Measurements from ENCODE around the gene MMEL1.

MMEL1 gene

GRCh38 chr1:2650967-2651645 lies 18.3 kb upstream of the MMEL1 start:
- Histone ChIP-seq H3K9me3 (replicated peaks in 1 of 2; ENCODE audit: control insufficient read depth in 2 of 2, insufficient read depth in 1 of 2, low read depth in 1 of 2, low read length in 2 of 2) (peaks cover 0 to 33% of the 10 kb centered on the region in 2 donors), H3K27me3 (ENCODE audit: control insufficient read depth in 3 of 3, insufficient read depth in 3 of 3, low read depth in 1 of 3, low read length in 3 of 3) (peaks cover 2 to 27% (median 7%) of the 10 kb centered on the region in 3 experiments), H2AK5ac (ENCODE audit: low read depth, low read length) (no peak overlapping the region), H2AFZ (ENCODE audit: low read length) (no peak overlapping the region), H3K4me2 (ENCODE audit: insufficient read depth, low read length, poor library complexity, severe bottlenecking) (no peak overlapping the region), H3K4ac (ENCODE audit: low read length) (no peak overlapping the region), H3K27ac (replicated peaks; ENCODE audit: low read length) (no peak overlapping the region), H3K36me3 (replicated peaks in 1 of 2; ENCODE audit: control insufficient read depth in 2 of 2, insufficient read depth in 2 of 2, low read length in 2 of 2) (no peaks in the 10 kb centered on the region), H3K4me1 (ENCODE audit: control insufficient read depth in 2 of 2, insufficient read depth in 1 of 2, low read depth in 1 of 2, low read length in 2 of 2) (no peaks in the 10 kb centered on the region), H2BK12ac (ENCODE audit: low read length) (no peak overlapping the region), H3K14ac (ENCODE audit: low read length) (no peak overlapping the region), H3K23ac (ENCODE audit: low read depth, low read length, poor library complexity) (no peak overlapping the region), H3K4me3 (ENCODE audit: low read length in 2 of 2) (no peak overlapping the region), H3K9ac (ENCODE audit: low read depth, low read length, poor library complexity) (no peak overlapping the region), H3K18ac (ENCODE audit: low read length) (no peak overlapping the region), H4K8ac (ENCODE audit: low read depth, low read length) (no peak overlapping the region), H4K91ac (ENCODE audit: low read depth, low read length, poor library complexity) (no peak overlapping the region), H3K79me1 (ENCODE audit: low read depth, low read length) (peaks cover 9% of the 10 kb centered on the region), H2BK120ac (ENCODE audit: low read depth, low read length) (no peak overlapping the region), H2BK15ac (ENCODE audit: low read length) (no peak overlapping the region), H2BK5ac (ENCODE audit: low read length) (no peak overlapping the region)
- no CpG with 5 or more reads among the region's 10 CpGs for WGBS, 2 donors (ENCODE audit: extremely low coverage in 2 of 2, insufficient read length in 2 of 2, insufficient replicate concordance in 1 of 2)
- DNase-seq (ENCODE audit: low spot score), result no peak

GRCh38 chr1:2646837-2647236 lies 14.0 kb upstream of the MMEL1 start:
- no peak overlapping the region for H2BK120ac ChIP-seq (ENCODE audit: low read depth, low read length)
- H3K9me3 ChIP-seq (replicated peaks in 1 of 2; ENCODE audit: control insufficient read depth in 2 of 2, insufficient read depth in 1 of 2, low read depth in 1 of 2, low read length in 2 of 2), result peaks cover 0 to 29% of the 10 kb centered on the region in 2 donors
- peaks cover 8% of the 10 kb centered on the region for H3K79me1 ChIP-seq (ENCODE audit: low read depth, low read length)
- H3K4me2 ChIP-seq (ENCODE audit: insufficient read depth, low read length, poor library complexity, severe bottlenecking), result no peak overlapping the region
- H2BK15ac ChIP-seq (ENCODE audit: low read length), result no peak overlapping the region
- no peak overlapping the region for H4K91ac ChIP-seq (ENCODE audit: low read depth, low read length, poor library complexity)
- peaks cover 5 to 8% of the 10 kb centered on the region in 2 donors for H3K4me1 ChIP-seq (ENCODE audit: control insufficient read depth in 2 of 2, insufficient read depth in 1 of 2, low read depth in 1 of 2, low read length in 2 of 2)
- H3K23ac ChIP-seq (ENCODE audit: low read depth, low read length, poor library complexity), result no peak overlapping the region
- H3K9ac ChIP-seq (ENCODE audit: low read depth, low read length, poor library complexity), result no peak overlapping the region
- no CpG with 5 or more reads among the region's 5 CpGs for WGBS, 2 donors (ENCODE audit: extremely low coverage in 2 of 2, insufficient read length in 2 of 2, insufficient replicate concordance in 1 of 2)
- H4K8ac ChIP-seq (ENCODE audit: low read depth, low read length), result no peak overlapping the region
- no peak overlapping the region for H2BK12ac ChIP-seq (ENCODE audit: low read length)
- H2BK5ac ChIP-seq (ENCODE audit: low read length), result no peak overlapping the region
- H3K27ac ChIP-seq (replicated peaks; ENCODE audit: low read length), result no peak overlapping the region
- no peak overlapping the region for H3K14ac ChIP-seq (ENCODE audit: low read length)
- no peak overlapping the region for H2AFZ ChIP-seq (ENCODE audit: low read length)
- no peak overlapping the region for H3K18ac ChIP-seq (ENCODE audit: low read length)
- no peaks in the 10 kb centered on the region for H3K36me3 ChIP-seq (replicated peaks in 1 of 2; ENCODE audit: control insufficient read depth in 2 of 2, insufficient read depth in 2 of 2, low read length in 2 of 2)
- DNase-seq (ENCODE audit: low spot score), result no peak
- H3K27me3 ChIP-seq (ENCODE audit: control insufficient read depth in 3 of 3, insufficient read depth in 3 of 3, low read depth in 1 of 3, low read length in 3 of 3), result peaks cover 0 to 15% (median 0%) of the 10 kb centered on the region in 3 experiments
- H3K4ac ChIP-seq (ENCODE audit: low read length), result no peak overlapping the region
- no peak overlapping the region for H3K4me3 ChIP-seq (ENCODE audit: low read length in 2 of 2)
- H2AK5ac ChIP-seq (ENCODE audit: low read depth, low read length), result no peak overlapping the region

GRCh38 chr1:2645776-2646175 lies 13.0 kb upstream of the MMEL1 start:
- H2BK5ac ChIP-seq (ENCODE audit: low read length), result no peak overlapping the region
- H3K36me3 ChIP-seq (replicated peaks in 1 of 2; ENCODE audit: control insufficient read depth in 2 of 2, insufficient read depth in 2 of 2, low read length in 2 of 2), result no peaks in the 10 kb centered on the region
- H2AK5ac ChIP-seq (ENCODE audit: low read depth, low read length), result no peak overlapping the region
- H3K79me1 ChIP-seq (ENCODE audit: low read depth, low read length), result peaks cover 13% of the 10 kb centered on the region
- H2BK15ac ChIP-seq (ENCODE audit: low read length), result no peak overlapping the region
- no peak overlapping the region for H2BK12ac ChIP-seq (ENCODE audit: low read length)
- H3K9ac ChIP-seq (ENCODE audit: low read depth, low read length, poor library complexity), result no peak overlapping the region
- no peak overlapping the region for H4K91ac ChIP-seq (ENCODE audit: low read depth, low read length, poor library complexity)
- no peak overlapping the region for H3K27ac ChIP-seq (replicated peaks; ENCODE audit: low read length)
- H3K9me3 ChIP-seq (replicated peaks in 1 of 2; ENCODE audit: control insufficient read depth in 2 of 2, insufficient read depth in 1 of 2, low read depth in 1 of 2, low read length in 2 of 2), result peaks cover 0 to 21% of the 10 kb centered on the region in 2 donors
- WGBS, 2 donors (ENCODE audit: extremely low coverage in 2 of 2, insufficient read length in 2 of 2, insufficient replicate concordance in 1 of 2), result no CpG with 5 or more reads among the region's 11 CpGs
- no peak overlapping the region for H2BK120ac ChIP-seq (ENCODE audit: low read depth, low read length)
- no peak overlapping the region for H3K23ac ChIP-seq (ENCODE audit: low read depth, low read length, poor library complexity)
- no peak overlapping the region for H3K18ac ChIP-seq (ENCODE audit: low read length)
- no peak overlapping the region for H3K14ac ChIP-seq (ENCODE audit: low read length)
- H4K8ac ChIP-seq (ENCODE audit: low read depth, low read length), result no peak overlapping the region
- peaks cover 5 to 11% of the 10 kb centered on the region in 2 donors for H3K4me1 ChIP-seq (ENCODE audit: control insufficient read depth in 2 of 2, insufficient read depth in 1 of 2, low read depth in 1 of 2, low read length in 2 of 2)
- no peak overlapping the region for H3K4me3 ChIP-seq (ENCODE audit: low read length in 2 of 2)
- H3K4me2 ChIP-seq (ENCODE audit: insufficient read depth, low read length, poor library complexity, severe bottlenecking), result no peak overlapping the region
- no peak for DNase-seq (ENCODE audit: low spot score)
- no peak overlapping the region for H2AFZ ChIP-seq (ENCODE audit: low read length)
- peaks cover 0 to 12% (median 0%) of the 10 kb centered on the region in 3 experiments for H3K27me3 ChIP-seq (ENCODE audit: control insufficient read depth in 3 of 3, insufficient read depth in 3 of 3, low read depth in 1 of 3, low read length in 3 of 3)
- no peak overlapping the region for H3K4ac ChIP-seq (ENCODE audit: low read length)

GRCh38 chr1:2645143-2645542 lies 12.3 kb upstream of the MMEL1 start:
- Histone ChIP-seq H2AK5ac (ENCODE audit: low read depth, low read length) (no peak overlapping the region), H4K91ac (ENCODE audit: low read depth, low read length, poor library complexity) (no peak overlapping the region), H2BK12ac (ENCODE audit: low read length) (no peak overlapping the region), H2BK15ac (ENCODE audit: low read length) (no peak overlapping the region), H3K27me3 (ENCODE audit: control insufficient read depth in 3 of 3, insufficient read depth in 3 of 3, low read depth in 1 of 3, low read length in 3 of 3) (peaks cover 0 to 12% (median 0%) of the 10 kb centered on the region in 3 experiments), H2BK5ac (ENCODE audit: low read length) (no peak overlapping the region), H3K18ac (ENCODE audit: low read length) (no peak overlapping the region), H4K8ac (ENCODE audit: low read depth, low read length) (no peak overlapping the region), H3K27ac (replicated peaks; ENCODE audit: low read length) (no peak overlapping the region), H3K23ac (ENCODE audit: low read depth, low read length, poor library complexity) (no peak overlapping the region), H3K36me3 (replicated peaks in 1 of 2; ENCODE audit: control insufficient read depth in 2 of 2, insufficient read depth in 2 of 2, low read length in 2 of 2) (no peaks in the 10 kb centered on the region), H3K4me2 (ENCODE audit: insufficient read depth, low read length, poor library complexity, severe bottlenecking) (no peak overlapping the region), H3K4me1 (ENCODE audit: control insufficient read depth in 2 of 2, insufficient read depth in 1 of 2, low read depth in 1 of 2, low read length in 2 of 2) (peaks cover 5 to 11% of the 10 kb centered on the region in 2 donors), H3K9ac (ENCODE audit: low read depth, low read length, poor library complexity) (no peak overlapping the region), H3K4me3 (ENCODE audit: low read length in 2 of 2) (no peak overlapping the region), H2AFZ (ENCODE audit: low read length) (no peak overlapping the region), H3K14ac (ENCODE audit: low read length) (no peak overlapping the region), H2BK120ac (ENCODE audit: low read depth, low read length) (no peak overlapping the region), H3K79me1 (ENCODE audit: low read depth, low read length) (peaks cover 13% of the 10 kb centered on the region), H3K9me3 (replicated peaks in 1 of 2; ENCODE audit: control insufficient read depth in 2 of 2, insufficient read depth in 1 of 2, low read depth in 1 of 2, low read length in 2 of 2) (peaks cover 0 to 15% of the 10 kb centered on the region in 2 donors), H3K4ac (ENCODE audit: low read length) (no peak overlapping the region)
- no CpG with 5 or more reads among the region's 14 CpGs for WGBS, 2 donors (ENCODE audit: extremely low coverage in 2 of 2, insufficient read length in 2 of 2, insufficient replicate concordance in 1 of 2)
- DNase-seq (ENCODE audit: low spot score), result no peak

Data from neuronal stem cell (in vitro differentiated cells).